GM19193 (cell line): ENCODE data around the gene DGKH.

Experiments used
- POLR2A ChIP-seq: IDR thresholded peaks from 4 replicates; pipeline ENCODE4 v1.6.1; 2011; ENCODE audit not compliant: insufficient read depth, insufficient read length; ENCODE audit errors: extremely low read depth

Gene DGKH

DNA sequence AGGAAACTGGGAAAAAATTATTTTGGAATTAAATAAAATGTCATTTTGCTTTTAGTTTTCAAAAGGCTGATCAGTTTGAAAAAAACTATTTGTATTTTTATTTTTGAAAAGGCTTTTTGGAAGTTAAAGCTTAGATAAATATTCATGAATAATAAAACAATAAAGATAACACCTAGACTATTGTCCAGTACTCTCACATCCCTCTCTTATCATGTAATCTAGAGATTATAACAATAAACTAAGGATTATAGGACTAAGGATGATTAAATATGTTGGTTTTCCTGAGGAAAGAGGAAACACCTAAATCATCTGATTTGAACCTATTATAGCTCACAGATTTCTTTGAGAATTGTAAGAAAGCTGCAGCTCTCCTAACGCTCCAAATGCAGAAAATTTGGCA lies 142.1 kb downstream of the DGKH start:
- no peak for TF ChIP-seq POLR2A

DNA sequence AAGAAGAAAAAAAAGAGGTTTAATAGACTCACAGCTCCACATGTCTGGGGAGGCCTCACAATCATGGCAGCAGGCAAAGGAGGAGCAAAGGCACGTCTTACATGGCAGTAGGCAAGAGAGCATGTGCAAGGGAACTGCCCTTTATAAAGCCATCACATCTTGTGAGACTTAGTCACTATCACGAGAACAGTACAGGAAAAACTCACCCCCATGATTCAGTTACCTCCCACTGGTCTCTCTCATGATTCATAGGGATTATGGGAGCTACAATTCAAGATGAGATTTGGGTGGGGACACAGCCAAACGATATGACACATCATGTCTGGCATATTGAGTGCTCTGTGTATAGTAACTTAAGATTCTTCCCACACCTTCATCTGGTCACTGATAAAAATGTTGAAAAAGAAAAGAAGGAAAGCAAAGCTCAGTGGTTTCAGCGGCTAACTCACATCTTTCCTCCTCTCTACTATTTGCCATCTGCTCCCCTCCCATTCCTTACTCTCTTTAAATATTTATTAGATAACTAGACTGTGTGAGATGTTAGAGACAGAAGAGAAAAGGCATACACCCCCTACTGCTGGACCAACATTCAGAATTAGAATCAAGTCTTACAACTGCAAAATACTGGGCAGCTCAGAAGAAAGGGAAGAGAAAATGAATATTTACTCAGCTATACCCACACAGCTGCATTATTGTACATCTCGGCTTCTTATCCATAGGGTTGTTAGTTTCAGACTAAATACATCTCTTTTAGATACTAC lies 163.4 kb downstream of the DGKH start:
- TF ChIP-seq POLR2A = no peak

DNA sequence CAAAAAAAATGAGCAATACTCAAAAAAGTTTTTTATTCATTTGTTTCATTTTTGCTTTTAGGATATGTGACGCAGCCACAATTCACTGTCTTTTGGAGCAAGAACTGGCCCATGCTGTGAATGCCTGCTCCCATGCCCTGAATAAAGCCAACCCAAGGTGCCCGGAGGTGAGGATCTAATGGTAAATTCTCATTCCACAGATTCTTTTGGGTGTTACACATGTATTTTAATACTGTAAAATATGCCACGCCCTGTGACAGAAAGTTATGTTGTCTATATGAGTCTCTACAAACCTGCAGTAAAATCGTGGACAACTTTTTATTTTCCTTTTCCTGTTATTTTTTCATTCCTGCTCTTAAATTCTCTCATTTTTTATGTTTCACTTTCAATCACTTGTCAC lies 166.0 kb downstream of the DGKH start:
- TF ChIP-seq POLR2A = no peak

DNA sequence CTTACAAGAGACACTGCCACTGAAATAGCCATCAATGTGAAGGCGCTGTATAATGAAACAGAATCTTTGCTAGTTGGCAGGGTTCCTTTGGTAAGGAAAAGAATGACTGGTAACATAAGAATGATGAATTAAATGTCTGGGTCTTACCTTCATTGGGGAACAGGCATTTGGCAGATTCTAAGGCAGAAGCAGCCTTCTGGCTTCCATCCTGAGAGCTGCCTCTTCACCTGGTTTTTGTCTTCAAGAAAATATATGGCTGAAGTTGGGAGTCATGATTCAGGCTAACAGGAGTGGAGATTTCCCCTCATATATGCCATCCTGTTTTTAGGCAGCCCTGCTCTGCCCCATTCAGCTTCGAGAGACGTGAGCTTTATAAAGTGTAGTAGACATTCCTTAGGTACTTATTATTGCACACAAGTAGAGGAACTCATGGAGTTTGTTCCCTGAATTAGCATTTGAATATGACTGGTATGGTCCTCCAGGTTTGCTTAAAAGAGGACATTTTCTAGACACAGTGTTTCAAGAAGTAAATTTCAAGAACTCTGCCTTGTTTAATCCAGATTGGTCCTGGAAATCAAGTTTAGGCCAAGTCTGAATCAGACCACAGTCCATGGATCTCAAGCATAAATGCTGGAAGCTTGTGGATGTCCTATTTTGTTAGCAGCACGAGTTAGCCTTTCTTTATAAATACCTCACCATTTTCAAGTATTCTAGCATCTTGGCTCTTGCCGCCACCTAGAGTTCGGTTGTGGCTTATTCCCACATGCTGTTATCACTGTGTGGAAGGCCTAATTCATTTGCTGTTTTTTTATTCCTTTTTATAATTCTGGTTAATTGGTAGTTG lies 167.4 kb downstream of the DGKH start:
- no peak for TF ChIP-seq POLR2A

DNA sequence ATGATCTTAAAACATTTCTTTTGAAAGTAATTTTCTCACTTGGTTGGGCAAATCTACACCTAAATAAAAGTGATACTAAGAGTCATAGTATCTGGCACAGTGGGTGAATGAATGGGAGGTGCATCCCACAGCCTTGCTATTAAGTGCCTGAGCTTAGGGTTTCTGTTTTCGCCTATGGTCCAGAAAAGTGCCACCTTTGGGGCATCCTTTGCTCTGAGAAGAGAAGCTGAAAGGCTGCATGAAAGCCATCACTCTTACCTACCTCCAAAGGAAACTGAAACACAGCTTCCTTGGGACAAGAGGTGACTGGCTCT lies 167.9 kb downstream of the DGKH start:
- TF ChIP-seq POLR2A = no peak

- TF ChIP-seq POLR2A = no peak
These were observed 170.1 kb downstream of the DGKH start for GRCh38 chr13:42218576-42218975.

- no peak for TF ChIP-seq POLR2A
These were observed 170.6 kb downstream of the DGKH start for GRCh38 chr13:42219051-42219450.

- no peak for TF ChIP-seq POLR2A
These were observed 171.4 kb downstream of the DGKH start for GRCh38 chr13:42219876-42220275.

GRCh38 chr13:42221121-42221765 lies 172.8 kb downstream of the DGKH start:
- no peak for TF ChIP-seq POLR2A

DNA sequence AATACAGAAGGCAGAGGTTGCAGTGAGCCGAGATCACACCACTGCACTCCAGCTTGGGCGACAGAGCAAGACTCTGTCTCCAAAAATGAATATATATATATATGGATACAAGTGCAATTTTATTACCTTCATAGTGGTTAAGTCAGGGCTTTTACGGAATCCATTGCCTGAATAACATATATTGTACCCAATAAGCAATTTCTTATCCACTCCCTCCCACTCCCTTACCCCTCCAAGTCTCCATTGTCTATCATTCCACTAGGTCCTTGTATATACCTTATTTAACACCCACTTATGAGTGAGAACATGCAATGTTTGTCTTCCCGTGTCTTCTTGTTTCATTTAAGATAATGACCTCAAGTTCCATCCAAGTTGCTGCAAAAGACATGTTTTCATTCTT lies 175.2 kb downstream of the DGKH start:
- no peak for TF ChIP-seq POLR2A

DNA sequence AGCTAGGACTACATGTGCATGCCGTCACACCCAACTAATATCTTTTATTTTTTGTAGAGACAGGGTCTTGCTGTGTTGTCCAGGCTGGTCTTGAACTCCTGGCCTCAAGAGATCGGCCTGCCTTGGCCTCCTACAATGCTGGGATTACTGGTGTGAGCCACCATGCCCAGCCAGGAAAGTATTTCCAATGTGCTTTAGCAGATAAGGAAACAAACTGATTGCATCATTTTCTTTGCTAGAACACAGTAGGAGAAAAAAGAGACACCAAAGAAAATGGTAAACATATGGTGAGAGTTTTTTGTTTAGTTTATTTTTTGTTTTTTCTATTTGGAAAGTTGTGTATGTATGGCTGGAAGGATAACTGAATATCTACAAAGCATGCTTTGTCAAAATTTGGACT lies 176.6 kb downstream of the DGKH start:
- no peak for TF ChIP-seq POLR2A

- TF ChIP-seq POLR2A = no peak
These were observed 180.1 kb downstream of the DGKH start for GRCh38 chr13:42228527-42228926.

GRCh38 chr13:42229287-42229686 lies 180.8 kb downstream of the DGKH start:
- no peak for TF ChIP-seq POLR2A

DNA sequence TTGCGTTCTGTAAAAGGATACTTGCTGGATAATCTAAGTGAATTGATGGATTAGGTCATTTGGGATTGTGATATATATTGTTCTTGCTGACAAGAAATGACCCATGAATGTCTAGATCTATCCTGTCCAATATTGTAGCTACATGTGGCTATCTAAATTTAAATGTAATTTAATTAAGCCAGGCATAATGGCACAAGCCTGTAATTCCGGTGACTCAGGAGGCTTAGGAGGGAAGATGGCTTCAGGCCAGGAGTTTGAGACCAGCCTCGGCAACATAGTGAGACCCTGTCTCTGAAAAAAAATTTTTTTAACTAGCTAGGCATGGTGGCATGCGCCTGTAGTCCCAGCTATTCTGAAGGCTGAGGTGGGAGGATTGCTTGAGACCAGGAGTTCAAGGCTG lies 184.2 kb downstream of the DGKH start:
- no peak for TF ChIP-seq POLR2A

GRCh38 chr13:42233726-42234125 lies 185.3 kb downstream of the DGKH start:
- no peak for TF ChIP-seq POLR2A

DNA sequence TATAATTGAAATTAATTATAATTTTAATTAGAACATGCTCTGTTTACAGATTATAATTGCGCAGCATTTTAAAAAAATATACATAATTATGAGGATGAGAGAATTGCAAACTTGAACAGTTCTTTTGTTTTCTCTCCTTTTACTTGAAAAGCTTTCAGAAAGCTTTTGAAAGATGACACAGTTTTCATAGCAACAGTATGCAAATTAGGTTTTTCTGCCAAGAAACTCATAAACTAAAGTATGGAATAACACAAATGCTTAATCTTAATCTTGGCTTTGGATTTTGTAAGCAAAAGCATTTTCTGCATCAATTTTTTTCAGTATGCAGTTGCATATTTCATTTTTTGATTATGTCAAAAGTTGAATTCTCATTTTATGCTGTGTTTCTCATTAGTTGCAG lies 190.7 kb downstream of the DGKH start:
- TF ChIP-seq POLR2A = no peak
